K562 (cell line): ENCODE measurements around the gene MAPK8IP1. TPM values are rescaled to one million over a fixed set of nuclear protein-coding genes. Genes with fewer than 3 reads are reported as not detected.

Experiments used
- CSDE1 ChIP-seq, 2 experiments: fragments of 450-650 bp; IDR thresholded peaks; 2 replicates each; pipeline ENCODE4 v1.6.1; 2016; ENCODE audit warnings: mild to moderate bottlenecking in 1 of 2
- HIVEP1 ChIP-seq: fragments of 250-450 bp; sonication (Bioruptor Pico); IDR thresholded peaks from 2 replicates; pipeline ENCODE4 v1.4.0; 2020; ENCODE audit warnings: mild to moderate bottlenecking
- KLF10 ChIP-seq: fragments of 250-450 bp; sonication (Bioruptor Pico); IDR thresholded peaks from 2 replicates; pipeline ENCODE4 v1.6.1; 2021; ENCODE audit warnings: matching md5 sums
- KLF13 ChIP-seq: fragments of 450-650 bp; IDR thresholded peaks from 2 replicates; pipeline ENCODE4 v1.6.1; 2016; ENCODE audit warnings: missing genetic modification characterization, low read depth, mild to moderate bottlenecking, missing compliant biosample characterization, moderate library complexity, borderline replicate concordance
- PHTF2 ChIP-seq: fragments of 250-450 bp; sonication (Bioruptor Pico); IDR thresholded peaks from 2 replicates; pipeline ENCODE4 v1.5.0; 2021; ENCODE audit warnings: mild to moderate bottlenecking
- POLR2AphosphoS2 ChIP-seq: IDR thresholded peaks from 2 replicates; pipeline ENCODE4 v1.6.1; 2012; ENCODE audit warnings: low read length, improper control_type of control experiment
- RBFOX2 ChIP-seq: fragments of 200-400 bp; formaldehyde crosslinking; IDR thresholded peaks from 2 replicates; pipeline ENCODE4 v1.6.1; 2017; ENCODE audit warnings: low read depth, mild to moderate bottlenecking, low read length, moderate library complexity
- ZNF324 ChIP-seq: fragments of 250-450 bp; sonication (Bioruptor Pico); IDR thresholded peaks from 2 replicates; pipeline ENCODE4 v1.4.0; 2020; ENCODE audit warnings: mild to moderate bottlenecking
- ZNF347 ChIP-seq: fragments of 450-650 bp; formaldehyde crosslinking; IDR thresholded peaks from 2 replicates; pipeline ENCODE4 v1.4.0; 2020; ENCODE audit warnings: low read depth, mild to moderate bottlenecking, moderate library complexity
- polyA plus RNA-seq, 8 experiments: library from polyadenylated mRNA; depleted of rRNA in 4 of 8; stranded (reverse) in 5 of 8; unstranded in 3 of 8; fragments of >200 nt; fragmentation: Nextera tagmentation in 2 of 8; fragmentation: Illumina TruSeq in 1 of 8; extraction: Ambion mirVana in 2 of 8; extraction: Trizol in 1 of 8; gene quantifications; 2 replicates each; pipeline versions ENCODE4 v1.2.1 to v1.2.3, GENCODE V29; 2011 to 2014; ENCODE audit warnings: inconsistent platforms in 1 of 8, missing spikeins in 1 of 8
- total RNA-seq, 7 experiments: library from RNA; depleted of rRNA in 6 of 7; stranded (reverse); fragments of >200 nt in 6 of 7; fragmentation: Illumina TruSeq in 2 of 7; extraction: Trizol in 2 of 7; gene quantifications; 2 replicates each; pipeline versions ENCODE4 v1.2.1 to v1.2.3, GENCODE V29; 2011 to 2021; ENCODE audit warnings: low replicate concordance in 1 of 7
- TF ChIP-seq, protein P1 (sequence below): fragments of 450-650 bp; IDR thresholded peaks from 2 replicates; pipeline ENCODE4 v1.6.1; 2016; ENCODE audit warnings: mild to moderate bottlenecking, moderate library complexity
- TF ChIP-seq, protein P2 (sequence below), 2 experiments: fragments of 450-650 bp in 1 of 2; IDR thresholded peaks; 2 replicates each; pipeline ENCODE4 v1.6.1; 2011 to 2017; ENCODE audit warnings: low read depth in 2 of 2, antibody characterized with exemption in 1 of 2, borderline replicate concordance in 1 of 2, low read length in 1 of 2, mild to moderate bottlenecking in 1 of 2, mixed read lengths in 1 of 2; ENCODE audit not compliant: control insufficient read depth in 1 of 2

The MAPK8IP1 gene
- total and polyA plus RNA-seq, 9 of the 15 experiments (the other 6 are each of a cell fraction or from before 2014, with no cell fraction given) = 0.13 to 6.9 (median 2.5) TPM

DNA sequence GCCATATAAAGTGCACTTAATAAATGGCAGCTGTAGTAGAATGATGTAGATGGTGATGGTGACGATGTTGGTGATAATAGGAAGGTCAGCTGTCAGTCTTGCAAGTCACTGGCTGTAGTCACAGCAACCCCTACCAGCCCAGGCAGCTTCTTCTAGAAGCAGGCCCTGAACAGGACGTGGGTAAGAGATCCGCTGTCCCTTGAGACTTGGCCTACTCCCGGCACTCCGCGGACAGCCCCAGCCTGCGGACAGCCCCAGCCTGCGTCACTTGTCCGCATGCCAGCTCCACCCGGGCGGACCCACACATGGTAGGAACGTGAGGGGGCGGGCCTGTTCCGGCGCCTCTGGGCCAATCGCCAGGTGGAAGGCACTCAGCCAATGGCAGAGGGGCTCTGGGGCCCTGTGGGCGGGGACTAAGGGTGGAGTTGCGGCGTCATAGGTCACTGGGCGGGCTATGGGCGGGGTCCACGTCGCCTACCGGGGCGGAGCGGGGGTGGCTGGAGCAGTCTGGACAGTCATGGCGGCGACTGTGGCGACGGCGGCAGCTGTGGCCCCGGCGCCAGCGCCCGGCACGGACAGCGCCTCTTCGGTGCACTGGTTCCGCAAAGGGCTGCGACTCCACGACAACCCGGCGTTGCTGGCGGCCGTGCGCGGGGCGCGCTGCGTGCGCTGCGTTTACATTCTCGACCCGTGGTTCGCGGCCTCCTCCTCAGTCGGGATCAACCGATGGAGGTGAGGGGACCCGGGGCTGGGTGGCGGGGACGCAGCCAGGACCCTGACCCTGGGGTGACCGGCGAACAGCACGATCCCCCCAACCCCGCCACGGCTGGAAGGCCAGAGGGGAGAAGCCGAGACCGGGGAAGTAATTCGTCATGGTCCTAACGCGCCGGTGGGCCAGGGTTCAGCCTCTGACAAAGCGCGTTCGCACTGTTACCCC lies 38.2 kb upstream of the MAPK8IP1 start, which contains the start of gene CRY2 (continued):
- TF ChIP-seq, protein P1, sequence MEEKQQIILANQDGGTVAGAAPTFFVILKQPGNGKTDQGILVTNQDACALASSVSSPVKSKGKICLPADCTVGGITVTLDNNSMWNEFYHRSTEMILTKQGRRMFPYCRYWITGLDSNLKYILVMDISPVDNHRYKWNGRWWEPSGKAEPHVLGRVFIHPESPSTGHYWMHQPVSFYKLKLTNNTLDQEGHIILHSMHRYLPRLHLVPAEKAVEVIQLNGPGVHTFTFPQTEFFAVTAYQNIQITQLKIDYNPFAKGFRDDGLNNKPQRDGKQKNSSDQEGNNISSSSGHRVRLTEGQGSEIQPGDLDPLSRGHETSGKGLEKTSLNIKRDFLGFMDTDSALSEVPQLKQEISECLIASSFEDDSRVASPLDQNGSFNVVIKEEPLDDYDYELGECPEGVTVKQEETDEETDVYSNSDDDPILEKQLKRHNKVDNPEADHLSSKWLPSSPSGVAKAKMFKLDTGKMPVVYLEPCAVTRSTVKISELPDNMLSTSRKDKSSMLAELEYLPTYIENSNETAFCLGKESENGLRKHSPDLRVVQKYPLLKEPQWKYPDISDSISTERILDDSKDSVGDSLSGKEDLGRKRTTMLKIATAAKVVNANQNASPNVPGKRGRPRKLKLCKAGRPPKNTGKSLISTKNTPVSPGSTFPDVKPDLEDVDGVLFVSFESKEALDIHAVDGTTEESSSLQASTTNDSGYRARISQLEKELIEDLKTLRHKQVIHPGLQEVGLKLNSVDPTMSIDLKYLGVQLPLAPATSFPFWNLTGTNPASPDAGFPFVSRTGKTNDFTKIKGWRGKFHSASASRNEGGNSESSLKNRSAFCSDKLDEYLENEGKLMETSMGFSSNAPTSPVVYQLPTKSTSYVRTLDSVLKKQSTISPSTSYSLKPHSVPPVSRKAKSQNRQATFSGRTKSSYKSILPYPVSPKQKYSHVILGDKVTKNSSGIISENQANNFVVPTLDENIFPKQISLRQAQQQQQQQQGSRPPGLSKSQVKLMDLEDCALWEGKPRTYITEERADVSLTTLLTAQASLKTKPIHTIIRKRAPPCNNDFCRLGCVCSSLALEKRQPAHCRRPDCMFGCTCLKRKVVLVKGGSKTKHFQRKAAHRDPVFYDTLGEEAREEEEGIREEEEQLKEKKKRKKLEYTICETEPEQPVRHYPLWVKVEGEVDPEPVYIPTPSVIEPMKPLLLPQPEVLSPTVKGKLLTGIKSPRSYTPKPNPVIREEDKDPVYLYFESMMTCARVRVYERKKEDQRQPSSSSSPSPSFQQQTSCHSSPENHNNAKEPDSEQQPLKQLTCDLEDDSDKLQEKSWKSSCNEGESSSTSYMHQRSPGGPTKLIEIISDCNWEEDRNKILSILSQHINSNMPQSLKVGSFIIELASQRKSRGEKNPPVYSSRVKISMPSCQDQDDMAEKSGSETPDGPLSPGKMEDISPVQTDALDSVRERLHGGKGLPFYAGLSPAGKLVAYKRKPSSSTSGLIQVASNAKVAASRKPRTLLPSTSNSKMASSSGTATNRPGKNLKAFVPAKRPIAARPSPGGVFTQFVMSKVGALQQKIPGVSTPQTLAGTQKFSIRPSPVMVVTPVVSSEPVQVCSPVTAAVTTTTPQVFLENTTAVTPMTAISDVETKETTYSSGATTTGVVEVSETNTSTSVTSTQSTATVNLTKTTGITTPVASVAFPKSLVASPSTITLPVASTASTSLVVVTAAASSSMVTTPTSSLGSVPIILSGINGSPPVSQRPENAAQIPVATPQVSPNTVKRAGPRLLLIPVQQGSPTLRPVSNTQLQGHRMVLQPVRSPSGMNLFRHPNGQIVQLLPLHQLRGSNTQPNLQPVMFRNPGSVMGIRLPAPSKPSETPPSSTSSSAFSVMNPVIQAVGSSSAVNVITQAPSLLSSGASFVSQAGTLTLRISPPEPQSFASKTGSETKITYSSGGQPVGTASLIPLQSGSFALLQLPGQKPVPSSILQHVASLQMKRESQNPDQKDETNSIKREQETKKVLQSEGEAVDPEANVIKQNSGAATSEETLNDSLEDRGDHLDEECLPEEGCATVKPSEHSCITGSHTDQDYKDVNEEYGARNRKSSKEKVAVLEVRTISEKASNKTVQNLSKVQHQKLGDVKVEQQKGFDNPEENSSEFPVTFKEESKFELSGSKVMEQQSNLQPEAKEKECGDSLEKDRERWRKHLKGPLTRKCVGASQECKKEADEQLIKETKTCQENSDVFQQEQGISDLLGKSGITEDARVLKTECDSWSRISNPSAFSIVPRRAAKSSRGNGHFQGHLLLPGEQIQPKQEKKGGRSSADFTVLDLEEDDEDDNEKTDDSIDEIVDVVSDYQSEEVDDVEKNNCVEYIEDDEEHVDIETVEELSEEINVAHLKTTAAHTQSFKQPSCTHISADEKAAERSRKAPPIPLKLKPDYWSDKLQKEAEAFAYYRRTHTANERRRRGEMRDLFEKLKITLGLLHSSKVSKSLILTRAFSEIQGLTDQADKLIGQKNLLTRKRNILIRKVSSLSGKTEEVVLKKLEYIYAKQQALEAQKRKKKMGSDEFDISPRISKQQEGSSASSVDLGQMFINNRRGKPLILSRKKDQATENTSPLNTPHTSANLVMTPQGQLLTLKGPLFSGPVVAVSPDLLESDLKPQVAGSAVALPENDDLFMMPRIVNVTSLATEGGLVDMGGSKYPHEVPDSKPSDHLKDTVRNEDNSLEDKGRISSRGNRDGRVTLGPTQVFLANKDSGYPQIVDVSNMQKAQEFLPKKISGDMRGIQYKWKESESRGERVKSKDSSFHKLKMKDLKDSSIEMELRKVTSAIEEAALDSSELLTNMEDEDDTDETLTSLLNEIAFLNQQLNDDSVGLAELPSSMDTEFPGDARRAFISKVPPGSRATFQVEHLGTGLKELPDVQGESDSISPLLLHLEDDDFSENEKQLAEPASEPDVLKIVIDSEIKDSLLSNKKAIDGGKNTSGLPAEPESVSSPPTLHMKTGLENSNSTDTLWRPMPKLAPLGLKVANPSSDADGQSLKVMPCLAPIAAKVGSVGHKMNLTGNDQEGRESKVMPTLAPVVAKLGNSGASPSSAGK = peak; percentile 90
- TF ChIP-seq ZNF347 = no peak
- TF ChIP-seq KLF10 (CRISPR knock-in tag) = no peak
- TF ChIP-seq, protein P2, sequence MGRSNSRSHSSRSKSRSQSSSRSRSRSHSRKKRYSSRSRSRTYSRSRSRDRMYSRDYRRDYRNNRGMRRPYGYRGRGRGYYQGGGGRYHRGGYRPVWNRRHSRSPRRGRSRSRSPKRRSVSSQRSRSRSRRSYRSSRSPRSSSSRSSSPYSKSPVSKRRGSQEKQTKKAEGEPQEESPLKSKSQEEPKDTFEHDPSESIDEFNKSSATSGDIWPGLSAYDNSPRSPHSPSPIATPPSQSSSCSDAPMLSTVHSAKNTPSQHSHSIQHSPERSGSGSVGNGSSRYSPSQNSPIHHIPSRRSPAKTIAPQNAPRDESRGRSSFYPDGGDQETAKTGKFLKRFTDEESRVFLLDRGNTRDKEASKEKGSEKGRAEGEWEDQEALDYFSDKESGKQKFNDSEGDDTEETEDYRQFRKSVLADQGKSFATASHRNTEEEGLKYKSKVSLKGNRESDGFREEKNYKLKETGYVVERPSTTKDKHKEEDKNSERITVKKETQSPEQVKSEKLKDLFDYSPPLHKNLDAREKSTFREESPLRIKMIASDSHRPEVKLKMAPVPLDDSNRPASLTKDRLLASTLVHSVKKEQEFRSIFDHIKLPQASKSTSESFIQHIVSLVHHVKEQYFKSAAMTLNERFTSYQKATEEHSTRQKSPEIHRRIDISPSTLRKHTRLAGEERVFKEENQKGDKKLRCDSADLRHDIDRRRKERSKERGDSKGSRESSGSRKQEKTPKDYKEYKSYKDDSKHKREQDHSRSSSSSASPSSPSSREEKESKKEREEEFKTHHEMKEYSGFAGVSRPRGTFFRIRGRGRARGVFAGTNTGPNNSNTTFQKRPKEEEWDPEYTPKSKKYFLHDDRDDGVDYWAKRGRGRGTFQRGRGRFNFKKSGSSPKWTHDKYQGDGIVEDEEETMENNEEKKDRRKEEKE (IDR thresholded peaks at IDR 0.05; ENCODE audit: borderline replicate concordance in 1 of 2, control insufficient read depth in 1 of 2, low read depth in 2 of 2, low read length in 1 of 2) = no peak
- TF ChIP-seq ZNF324 = no peak
- TF ChIP-seq KLF13 (tag) = no peak
- TF ChIP-seq RBFOX2 = peak; percentile 95
- TF ChIP-seq PHTF2 (CRISPR knock-in tag) = no peak
- TF ChIP-seq HIVEP1 (CRISPR knock-in tag) = no peak
- TF ChIP-seq CSDE1 (IDR thresholded peaks at IDR 0.05) = no peak
- no peak for TF ChIP-seq POLR2AphosphoS2
